B cell (primary cell): ENCODE measurements around the gene ZNF716. TPM values are rescaled to one million over a fixed set of nuclear protein-coding genes. Genes with fewer than 3 reads are reported as not detected.

ENCODE experiments used
- ATAC-seq: fragments of 200-7000 bp; cut with Tn5 transposase; one replicate; pipeline ENCODE4 v1.10.0; 2021; ENCODE audit warnings: low read depth, mild to moderate bottlenecking, moderate number of reproducible peaks, moderate library complexity
- CTCF ChIA-PET: fragments of 350-600 bp; sonication (Branson Sonifier 250); formaldehyde crosslinking; loops from one replicate; lab custom pipeline; 2021; ENCODE audit warnings: antibody characterized with exemption, inconsistent platforms; lab: Charles Lee
- POLR2A ChIA-PET: fragments of 350-600 bp; sonication (Branson Sonifier 250); formaldehyde crosslinking; loops from one replicate; lab custom pipeline; 2021; ENCODE audit warnings: antibody characterized with exemption; lab: Charles Lee
- DNase-seq: peaks from one replicate; pipeline ENCODE4 v3.0.0; 2013
- H2AFZ ChIP-seq: 2 replicates; pipeline ENCODE4 v1.6.1; 2012; ENCODE audit warnings: mild to moderate bottlenecking, low read depth, low read length; ENCODE audit not compliant: insufficient read depth, poor library complexity, severe bottlenecking
- H3K27ac ChIP-seq, 2 donors: 1 replicate in 1 of 2; 2 replicates in 1 of 2; pipeline ENCODE4 v1.5.1; 2012 to 2013; ENCODE audit warnings: low read length in 2 of 2, mild to moderate bottlenecking in 2 of 2, moderate library complexity in 1 of 2
- H3K27me3 ChIP-seq, 4 experiments: fragments of 200-600 bp in 1 of 4; sonication (generic) in 1 of 4; replicated peaks in 1 of 4; 1 replicate in 2 of 4; 2 replicates in 2 of 4; pipeline versions ENCODE4 v1.6.1 to v1.7.0; 2013 to 2016; ENCODE audit warnings: low read length in 3 of 4, mild to moderate bottlenecking in 2 of 4, mixed read lengths in 1 of 4, moderate library complexity in 1 of 4; ENCODE audit not compliant: insufficient read depth in 4 of 4, control insufficient read depth in 3 of 4; ENCODE audit errors: control extremely low read depth in 1 of 4
- H3K36me3 ChIP-seq, 2 experiments: replicated peaks in 1 of 2; 1 replicate in 1 of 2; 2 replicates in 1 of 2; pipeline versions ENCODE4 v1.6.1 to v1.7.1; 2013; ENCODE audit warnings: low read length in 1 of 2; ENCODE audit not compliant: insufficient read depth in 2 of 2, control insufficient read depth in 1 of 2; ENCODE audit errors: control extremely low read depth in 1 of 2, extremely low read depth in 1 of 2
- H3K4me1 ChIP-seq, 2 donors: fragments of 200-600 bp in 1 of 2; sonication (generic) in 1 of 2; 1 replicate in 1 of 2; 2 replicates in 1 of 2; pipeline versions ENCODE4 v1.5.1 to v1.6.1; 2013 to 2017; ENCODE audit warnings: low read length in 2 of 2; ENCODE audit not compliant: control insufficient read depth in 2 of 2, insufficient read depth in 2 of 2
- H3K4me2 ChIP-seq: replicated peaks from 2 replicates; pipeline ENCODE3; 2012; ENCODE audit warnings: mild to moderate bottlenecking, low read depth, low read length; ENCODE audit not compliant: poor library complexity, severe bottlenecking
- H3K4me3 ChIP-seq, 5 experiments: fragments of 200-600 bp in 1 of 5; sonication (generic) in 1 of 5; 1 replicate in 3 of 5; 2 replicates in 2 of 5; pipeline versions ENCODE4 v1.5.1 to v1.7.0; 2011 to 2016; ENCODE audit warnings: low read length in 4 of 5, mild to moderate bottlenecking in 4 of 5, low read depth in 2 of 5, control low read depth in 1 of 5, moderate library complexity in 1 of 5; ENCODE audit not compliant: insufficient read depth in 1 of 5; ENCODE audit errors: control extremely low read depth in 1 of 5, extremely low read depth in 1 of 5
- H3K79me2 ChIP-seq: fragments of 200-600 bp; sonication (generic); one replicate; pipeline ENCODE4 v1.6.0; 2016; ENCODE audit warnings: low read length; ENCODE audit not compliant: control insufficient read depth, insufficient read depth
- H3K9ac ChIP-seq: fragments of 200-600 bp; sonication (generic); 2 replicates; pipeline ENCODE4 v1.6.1; 2017; ENCODE audit warnings: mild to moderate bottlenecking, low read length, moderate library complexity
- H3K9me3 ChIP-seq, 3 donors: one replicate each; pipeline versions ENCODE4 v1.6.1 to v1.7.1; 2013; ENCODE audit warnings: low read length in 2 of 3; ENCODE audit not compliant: control insufficient read depth in 2 of 3, insufficient read depth in 1 of 3; ENCODE audit errors: control extremely low read depth in 1 of 3
- H4K20me1 ChIP-seq: 2 replicates; pipeline ENCODE4 v1.6.0; 2012; ENCODE audit warnings: mild to moderate bottlenecking, low read length; ENCODE audit not compliant: insufficient read depth, control insufficient read depth, poor library complexity, severe bottlenecking
- H3K27ac Mint-ChIP-seq: one replicate; pipeline ENCODE4 v1.8.0; 2021; ENCODE audit warnings: mixed read lengths
- H3K27me3 Mint-ChIP-seq: one replicate; pipeline ENCODE4 v1.8.0; 2021; ENCODE audit warnings: mixed read lengths
- H3K4me1 Mint-ChIP-seq: one replicate; pipeline ENCODE4 v1.8.0; 2021; ENCODE audit warnings: mixed read lengths
- H3K4me3 Mint-ChIP-seq: one replicate; pipeline ENCODE4 v1.8.0; 2021; ENCODE audit warnings: mixed read lengths
- H3K9me3 Mint-ChIP-seq: one replicate; pipeline ENCODE4 v1.8.0; 2022; ENCODE audit warnings: mixed read lengths; ENCODE audit not compliant: insufficient read depth
- CTCF ChIP-seq: fragments of 200-600 bp; IDR thresholded peaks from one replicate; pipeline ENCODE4 v1.8.0; 2022; ENCODE audit warnings: antibody characterized with exemption, mild to moderate bottlenecking
- EZH2 ChIP-seq: IDR thresholded peaks from 2 replicates; pipeline ENCODE4 v1.6.1; 2012; ENCODE audit warnings: borderline replicate concordance, low read depth, mild to moderate bottlenecking, moderate library complexity, low read length; ENCODE audit not compliant: insufficient read depth, poor library complexity, severe bottlenecking
- WGBS: methylation state at CpG from one replicate; pipeline ENCODE4 v1.1.5; 2013; ENCODE audit warnings: missing lambda C conversion rate; ENCODE audit not compliant: insufficient coverage; 5-methylcytosine and 5-hydroxymethylcytosine counted together
- intact Hi-C: fragments of 100-400 bp; cut with micrococcal nuclease; formaldehyde crosslinking; loops from one replicate; pipeline ENCODE4 v1.10.0; 2022
- polyA plus RNA-seq: library from polyadenylated mRNA; depleted of rRNA; stranded (reverse); fragments of >200 nt; gene quantifications from 2 replicates; pipeline ENCODE4 v1.2.3, GENCODE V29; 2012
- total RNA-seq, 2 donors: library from RNA; stranded (reverse); fragments of 120-200 nt in 1 of 2; gene quantifications; 1 replicate in 1 of 2; 2 replicates in 1 of 2; pipeline versions ENCODE4 v1.2.3 to v1.2.4, GENCODE V29; 2013 to 2022

The ZNF716 gene
- total and polyA plus RNA-seq, 2 donors (not counting 1 experiment from before 2014, with no cell fraction given), result not detected

- no peak overlapping the region for H3K9ac ChIP-seq
- no peaks in the 10 kb centered on the region for H3K4me1 Mint-ChIP-seq
- H3K27me3 Mint-ChIP-seq, result no peaks in the 10 kb centered on the region
- H3K9me3 Mint-ChIP-seq, result peaks cover 4% of the 10 kb centered on the region
- H2AFZ ChIP-seq, result no peak overlapping the region
- no peak overlapping the region for H3K4me2 ChIP-seq
- H3K27ac ChIP-seq, result no peak overlapping the region
- H3K9me3 ChIP-seq, result peaks cover 0 to 73% (median 0%) of the 10 kb centered on the region in 3 donors
- no peaks in the 10 kb centered on the region for H3K79me2 ChIP-seq
- intact Hi-C loops, result no loop called here
- ChIA-PET POLR2A (no interaction called here), CTCF (no interaction called here)
- no peaks in the 10 kb centered on the region for H3K4me1 ChIP-seq
- no peak overlapping the region for H3K27ac Mint-ChIP-seq
- no peaks in the 10 kb centered on the region for H3K36me3 ChIP-seq
- WGBS, result 100% methylated on average over 1 of the region's 1 CpG
- ATAC-seq (no peak), DNase-seq (no peak)
- H3K4me3 Mint-ChIP-seq, result no peak overlapping the region
- TF ChIP-seq EZH2 (no peak), CTCF (no peak)
- H3K4me3 ChIP-seq, result no peak overlapping the region
- H4K20me1 ChIP-seq, result no peaks in the 10 kb centered on the region
- no peaks in the 10 kb centered on the region for H3K27me3 ChIP-seq
Measured at GRCh38 chr7:57414852-57415251, 35.1 kb upstream of the ZNF716 start.

GRCh38 chr7:57415326-57415725, 34.7 kb upstream of the ZNF716 start:
- 81% methylated on average over 5 of the region's 5 CpGs for WGBS
- no peak overlapping the region for H3K9ac ChIP-seq

More at GRCh38 chr7:57415326-57415725, 34.7 kb upstream of the ZNF716 start:
- H3K79me2 ChIP-seq, result no peaks in the 10 kb centered on the region
- no peaks in the 10 kb centered on the region for H3K4me1 Mint-ChIP-seq
- no peak overlapping the region for H3K4me3 Mint-ChIP-seq
- H3K27me3 Mint-ChIP-seq, result no peaks in the 10 kb centered on the region
- H3K4me2 ChIP-seq, result no peak overlapping the region
- H3K9me3 ChIP-seq, result peaks cover 0 to 76% (median 0%) of the 10 kb centered on the region in 3 donors
- no peak for DNase-seq
- POLR2A ChIA-PET, result no interaction called here
- CTCF ChIA-PET, result no interaction called here
- H4K20me1 ChIP-seq, result no peaks in the 10 kb centered on the region
- no peak overlapping the region for H3K27ac Mint-ChIP-seq
- peaks cover 4% of the 10 kb centered on the region for H3K9me3 Mint-ChIP-seq
- TF ChIP-seq EZH2 (no peak), CTCF (no peak)
- no peaks in the 10 kb centered on the region for H3K27me3 ChIP-seq
- intact Hi-C loops, result no loop called here
- no peaks in the 10 kb centered on the region for H3K4me1 ChIP-seq
- H3K36me3 ChIP-seq, result no peaks in the 10 kb centered on the region
- no peak for ATAC-seq
- H2AFZ ChIP-seq, result no peak overlapping the region
- H3K27ac ChIP-seq, result no peak overlapping the region
- H3K4me3 ChIP-seq, result no peak overlapping the region
